ENCODE results near the gene ARTN.

GRCh38 chr1:43934101-43934985, 742 bp downstream of the ARTN start:
- no peak for TF ChIP-seq POLR2A (IDR thresholded peaks at IDR 0.05; ENCODE audit: low read depth, low read length)
- no peak for TF ChIP-seq POLR2AphosphoS5 (IDR thresholded peaks at IDR 0.05; ENCODE audit: low read depth, low read length)

Measured in GM12892 (cell line).